Kidney (tissue), 14 donors: ENCODE results near the gene NCBP2L. TPM values are rescaled to one million over a fixed set of nuclear protein-coding genes. Genes with fewer than 3 reads are reported as not detected.

Source experiments
- DNase-seq, 5 donors: peaks; one replicate each; pipeline ENCODE4 v3.0.0-alpha.2; 2013 to 2020
- FAIRE-seq: peaks from 2 replicates; lab custom pipeline; 2012; peaks lifted over from hg19 to GRCh38; lab: Jason Lieb, UNC
- H3K27ac ChIP-seq, 2 donors: one replicate each; pipeline ENCODE4 v1.7.0; 2013; ENCODE audit warnings: low read depth in 2 of 2, low read length in 2 of 2, inconsistent platforms in 1 of 2
- H3K27me3 ChIP-seq: one replicate; pipeline ENCODE4 v1.7.1; 2013; ENCODE audit warnings: low read length, inconsistent platforms; ENCODE audit not compliant: control insufficient read depth, insufficient read depth
- H3K36me3 ChIP-seq, 3 donors: one replicate each; pipeline versions ENCODE4 v1.7.0 to v1.7.1; 2013; ENCODE audit warnings: low read length in 3 of 3, control low read depth in 1 of 3, inconsistent platforms in 1 of 3; ENCODE audit not compliant: insufficient read depth in 3 of 3, control insufficient read depth in 2 of 3
- H3K4me1 ChIP-seq, 3 donors: one replicate each; pipeline versions ENCODE4 v1.7.0 to v1.7.1; 2013; ENCODE audit warnings: low read length in 3 of 3, inconsistent platforms in 1 of 3, low read depth in 1 of 3; ENCODE audit not compliant: control insufficient read depth in 2 of 3, insufficient read depth in 2 of 3
- H3K4me3 ChIP-seq, 3 donors: one replicate each; pipeline versions ENCODE4 v1.7.0 to v1.8.1; 2013; ENCODE audit warnings: low read length in 3 of 3, control low read depth in 1 of 3, inconsistent platforms in 1 of 3
- H3K9ac ChIP-seq, 3 donors: one replicate each; pipeline versions ENCODE4 v1.7.0 to v1.7.1; 2013; ENCODE audit warnings: low read length in 3 of 3, control low read depth in 1 of 3, inconsistent platforms in 1 of 3
- H3K9me3 ChIP-seq, 3 donors: one replicate each; pipeline versions ENCODE4 v1.7.0 to v1.7.1; 2013; ENCODE audit warnings: low read length in 3 of 3, control low read depth in 1 of 3, inconsistent platforms in 1 of 3; ENCODE audit not compliant: control insufficient read depth in 2 of 3, insufficient read depth in 1 of 3
- intact Hi-C: fragments of 100-400 bp; cut with DNase I; formaldehyde crosslinking; loops from one replicate; pipeline ENCODE4 v1.11.1; 2022
- polyA plus RNA-seq: library from polyadenylated mRNA; stranded (reverse); fragments of 350-450 nt; fragmentation: Illumina TruSeq; extraction: RNeasy Lipid Tissue Mini Kit (QIAGEN cat#74804); gene quantifications from one replicate; pipeline ENCODE4 v1.2.3, GENCODE V29; 2014; ENCODE audit warnings: low read depth, low replicate concordance; ENCODE audit not compliant: insufficient read depth
- total RNA-seq: library from RNA; stranded (reverse); fragmentation: NEBNext Ultra II Directional; extraction: Animal tissue kit (Norgen Biotek cat#: 25700); gene quantifications from one replicate; pipeline ENCODE4 v1.2.1, GENCODE V29; 2021
- TF ChIP-seq, protein P1 (sequence below): IDR thresholded peaks from 3 replicates; pipeline ENCODE4 v1.5.1; 2012; ENCODE audit warnings: mild to moderate bottlenecking, moderate library complexity, borderline replicate concordance; ENCODE audit not compliant: insufficient read depth; ENCODE audit errors: extremely low read depth
- donor health status: control.
- donor health status: control.
- donor health status: control.
- donor health status: control.
- donor health status: control.
- donor health status: DM: yes; HTN: yes; CAD: no.
- donor health status: Normal renal cell carcinoma (clear cell type).

NCBP2L gene
- total and polyA plus RNA-seq, 2 donors from 2014 or later, result not detected

GRCh38 chrX:107752043-107752442 is 25.5 kb upstream of the NCBP2L start:
- FAIRE-seq (no peak), DNase-seq (no peak)
- no peaks in the 10 kb centered on the region for H3K9me3 ChIP-seq
- TF ChIP-seq, protein P1, sequence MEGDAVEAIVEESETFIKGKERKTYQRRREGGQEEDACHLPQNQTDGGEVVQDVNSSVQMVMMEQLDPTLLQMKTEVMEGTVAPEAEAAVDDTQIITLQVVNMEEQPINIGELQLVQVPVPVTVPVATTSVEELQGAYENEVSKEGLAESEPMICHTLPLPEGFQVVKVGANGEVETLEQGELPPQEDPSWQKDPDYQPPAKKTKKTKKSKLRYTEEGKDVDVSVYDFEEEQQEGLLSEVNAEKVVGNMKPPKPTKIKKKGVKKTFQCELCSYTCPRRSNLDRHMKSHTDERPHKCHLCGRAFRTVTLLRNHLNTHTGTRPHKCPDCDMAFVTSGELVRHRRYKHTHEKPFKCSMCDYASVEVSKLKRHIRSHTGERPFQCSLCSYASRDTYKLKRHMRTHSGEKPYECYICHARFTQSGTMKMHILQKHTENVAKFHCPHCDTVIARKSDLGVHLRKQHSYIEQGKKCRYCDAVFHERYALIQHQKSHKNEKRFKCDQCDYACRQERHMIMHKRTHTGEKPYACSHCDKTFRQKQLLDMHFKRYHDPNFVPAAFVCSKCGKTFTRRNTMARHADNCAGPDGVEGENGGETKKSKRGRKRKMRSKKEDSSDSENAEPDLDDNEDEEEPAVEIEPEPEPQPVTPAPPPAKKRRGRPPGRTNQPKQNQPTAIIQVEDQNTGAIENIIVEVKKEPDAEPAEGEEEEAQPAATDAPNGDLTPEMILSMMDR, result no peak
- H3K4me1 ChIP-seq, result no peaks in the 10 kb centered on the region
- no peak overlapping the region for H3K9ac ChIP-seq
- H3K36me3 ChIP-seq, result no peaks in the 10 kb centered on the region
- H3K27me3 ChIP-seq, result no peaks in the 10 kb centered on the region
- intact Hi-C loops, result no loop called here
- H3K4me3 ChIP-seq, result no peak overlapping the region
- H3K27ac ChIP-seq, result no peak overlapping the region

GRCh38 chrX:107752714-107753113 is 24.8 kb upstream of the NCBP2L start:
- no peaks in the 10 kb centered on the region for H3K9me3 ChIP-seq
- H3K27ac ChIP-seq, result no peak overlapping the region
- H3K36me3 ChIP-seq, result no peaks in the 10 kb centered on the region
- intact Hi-C loops, result no loop called here
- H3K4me1 ChIP-seq, result no peaks in the 10 kb centered on the region
- no peak overlapping the region for H3K4me3 ChIP-seq
- DNase-seq (no peak), FAIRE-seq (no peak)
- H3K9ac ChIP-seq, result no peak overlapping the region
- no peaks in the 10 kb centered on the region for H3K27me3 ChIP-seq
- TF ChIP-seq, protein P1, result no peak

GRCh38 chrX:107753187-107753586 is 24.3 kb upstream of the NCBP2L start:
- Histone ChIP-seq H3K36me3 (no peaks in the 10 kb centered on the region), H3K9me3 (no peaks in the 10 kb centered on the region), H3K27ac (no peak overlapping the region), H3K4me3 (no peak overlapping the region), H3K4me1 (no peaks in the 10 kb centered on the region), H3K9ac (no peak overlapping the region), H3K27me3 (no peaks in the 10 kb centered on the region)
- intact Hi-C loops, result no loop called here
- TF ChIP-seq, protein P1, result no peak
- no peak for FAIRE-seq
- DNase-seq, result no peak

DNA sequence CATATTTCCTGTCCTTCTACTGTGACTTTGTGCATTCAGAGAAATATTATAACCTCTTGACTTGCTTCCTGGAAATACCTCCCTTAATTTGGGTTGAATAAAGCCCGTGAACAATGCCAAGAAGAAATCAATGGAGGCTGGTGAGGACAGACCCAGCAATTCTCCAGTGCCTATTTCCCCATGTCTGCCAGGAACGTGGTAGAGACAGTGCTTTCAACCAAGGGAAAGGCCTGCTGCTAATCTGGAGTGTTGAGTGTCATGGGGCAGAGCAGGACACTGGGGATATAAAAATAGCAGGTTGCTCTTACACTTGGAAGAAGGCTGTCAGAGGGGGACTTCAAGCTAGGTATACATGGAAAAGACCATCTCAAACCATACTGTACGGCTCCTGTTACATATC is 21.8 kb upstream of the NCBP2L start:
- no peaks in the 10 kb centered on the region for H3K27me3 ChIP-seq
- no peaks in the 10 kb centered on the region for H3K4me1 ChIP-seq
- DNase-seq (no peak), FAIRE-seq (no peak)
- no peaks in the 10 kb centered on the region for H3K9me3 ChIP-seq
- H3K27ac ChIP-seq, result no peak overlapping the region
- no peaks in the 10 kb centered on the region for H3K36me3 ChIP-seq
- H3K4me3 ChIP-seq, result no peak overlapping the region
- H3K9ac ChIP-seq, result no peak overlapping the region
- intact Hi-C loops, result no loop called here
- TF ChIP-seq, protein P1, result no peak
